Karpas-422 (cell line): ENCODE data around the gene WWOX. TPM values are rescaled to one million over a fixed set of nuclear protein-coding genes. Genes with fewer than 3 reads are reported as not detected.
A peak's percentile ranks its signal among the peaks of the same experiment; 100 is the strongest.

Experiments used
- DNase-seq: peaks from one replicate; pipeline ENCODE4 v3.0.0-alpha.2; 2015
- H2AFZ ChIP-seq: fragments of 200-600 bp; sonication (generic); 2 replicates; pipeline ENCODE4 v1.6.1; 2014; ENCODE audit warnings: antibody characterized with exemption, low read length, mixed read lengths
- H3K27ac ChIP-seq: fragments of 200-600 bp; sonication (generic); 2 replicates; pipeline ENCODE4 v1.5.1; 2014; ENCODE audit warnings: mild to moderate bottlenecking, low read length, moderate library complexity
- H3K27me3 ChIP-seq: fragments of 200-600 bp; sonication (generic); 2 replicates; pipeline ENCODE4 v1.6.1; 2014; ENCODE audit warnings: low read length, mixed read lengths
- H3K36me3 ChIP-seq: fragments of 200-600 bp; sonication (generic); 2 replicates; pipeline ENCODE4 v1.6.1; 2014; ENCODE audit warnings: low read length, mixed read lengths; ENCODE audit not compliant: insufficient read depth
- H3K4me1 ChIP-seq: fragments of 200-600 bp; sonication (generic); 2 replicates; pipeline ENCODE4 v1.6.1; 2014; ENCODE audit warnings: mild to moderate bottlenecking, low read length, mixed read lengths
- H3K4me2 ChIP-seq: fragments of 200-600 bp; sonication (generic); 2 replicates; pipeline ENCODE4 v1.6.1; 2014; ENCODE audit warnings: low read length, low read depth, mild to moderate bottlenecking; ENCODE audit not compliant: poor library complexity, severe bottlenecking
- H3K4me3 ChIP-seq: fragments of 200-600 bp; sonication (generic); 2 replicates; pipeline ENCODE4 v1.5.1; 2014; ENCODE audit warnings: mild to moderate bottlenecking, antibody characterized with exemption, low read length, mixed read lengths
- H3K79me2 ChIP-seq: fragments of 200-600 bp; sonication (generic); 2 replicates; pipeline ENCODE4 v1.6.1; 2014; ENCODE audit warnings: mild to moderate bottlenecking, low read length, mixed read lengths
- H3K9ac ChIP-seq: fragments of 200-600 bp; sonication (generic); 2 replicates; pipeline ENCODE4 v1.6.0; 2014; ENCODE audit warnings: low read length
- H3K9me2 ChIP-seq: fragments of 200-600 bp; sonication (generic), shearing (Covaris generic); replicated peaks from 2 replicates; pipeline ENCODE4 v1.6.0; 2014; ENCODE audit warnings: mild to moderate bottlenecking, low read length, moderate library complexity; ENCODE audit not compliant: insufficient read depth
- H3K9me3 ChIP-seq: fragments of 300-700, 200-600 bp; sonication (generic); 2 replicates; pipeline ENCODE4 v1.6.1; 2014; ENCODE audit warnings: low read length, mixed read lengths
- H4K20me1 ChIP-seq: fragments of 200-600 bp; sonication (generic); 2 replicates; pipeline ENCODE4 v1.6.1; 2014; ENCODE audit warnings: mild to moderate bottlenecking, antibody characterized with exemption, low read length, low read depth; ENCODE audit not compliant: insufficient read depth
- total RNA-seq: library from RNA; depleted of rRNA; stranded (reverse); fragments of >200 nt; shearing (Covaris generic); gene quantifications from 2 replicates; pipeline ENCODE4 v1.2.3, GENCODE V29; 2014; ENCODE audit warnings: low replicate concordance

The WWOX gene
- total RNA-seq, 1 experiment from 2014 or later: 66.2 TPM

GRCh38 chr16:78737630-78738029 is 638.2 kb downstream of the WWOX start:
- Histone ChIP-seq H3K9ac (no peak overlapping the region), H3K27ac (no peak overlapping the region)

GRCh38 chr16:78738557-78738956 is 639.1 kb downstream of the WWOX start:
- no peaks in the 10 kb centered on the region for H3K36me3 ChIP-seq
- no peak overlapping the region for H3K4me2 ChIP-seq
- H3K27ac ChIP-seq: no peak overlapping the region
- H3K9ac ChIP-seq: no peak overlapping the region
- H2AFZ ChIP-seq: no peak overlapping the region
- DNase-seq: no peak
- H3K79me2 ChIP-seq: no peaks in the 10 kb centered on the region
- no peaks in the 10 kb centered on the region for H3K4me1 ChIP-seq
- no peak overlapping the region for H3K4me3 ChIP-seq
- H3K9me2 ChIP-seq: no peaks in the 10 kb centered on the region
- no peaks in the 10 kb centered on the region for H3K27me3 ChIP-seq
- no peaks in the 10 kb centered on the region for H4K20me1 ChIP-seq
- peaks cover 16% of the 10 kb centered on the region for H3K9me3 ChIP-seq

More at GRCh38 chr16:78737630-78738029, 638.2 kb downstream of the WWOX start:
- Histone ChIP-seq H3K9me2 (no peaks in the 10 kb centered on the region), H3K4me1 (no peaks in the 10 kb centered on the region), H3K9me3 (peaks cover 16% of the 10 kb centered on the region), H3K79me2 (no peaks in the 10 kb centered on the region), H3K4me2 (no peak overlapping the region), H4K20me1 (no peaks in the 10 kb centered on the region), H3K4me3 (no peak overlapping the region), H3K36me3 (no peaks in the 10 kb centered on the region), H3K27me3 (no peaks in the 10 kb centered on the region), H2AFZ (no peak overlapping the region)
- no peak for DNase-seq

- DNase-seq: no peak
- Histone ChIP-seq H3K9ac (no peak overlapping the region), H3K36me3 (no peaks in the 10 kb centered on the region), H3K9me3 (peaks cover 16% of the 10 kb centered on the region), H3K27me3 (no peaks in the 10 kb centered on the region), H3K4me1 (no peaks in the 10 kb centered on the region), H2AFZ (no peak overlapping the region), H4K20me1 (no peaks in the 10 kb centered on the region), H3K4me3 (no peak overlapping the region), H3K79me2 (no peaks in the 10 kb centered on the region), H3K4me2 (no peak overlapping the region), H3K9me2 (no peaks in the 10 kb centered on the region), H3K27ac (no peak overlapping the region)
These were observed 640.8 kb downstream of the WWOX start for GRCh38 chr16:78740269-78740668.

DNA sequence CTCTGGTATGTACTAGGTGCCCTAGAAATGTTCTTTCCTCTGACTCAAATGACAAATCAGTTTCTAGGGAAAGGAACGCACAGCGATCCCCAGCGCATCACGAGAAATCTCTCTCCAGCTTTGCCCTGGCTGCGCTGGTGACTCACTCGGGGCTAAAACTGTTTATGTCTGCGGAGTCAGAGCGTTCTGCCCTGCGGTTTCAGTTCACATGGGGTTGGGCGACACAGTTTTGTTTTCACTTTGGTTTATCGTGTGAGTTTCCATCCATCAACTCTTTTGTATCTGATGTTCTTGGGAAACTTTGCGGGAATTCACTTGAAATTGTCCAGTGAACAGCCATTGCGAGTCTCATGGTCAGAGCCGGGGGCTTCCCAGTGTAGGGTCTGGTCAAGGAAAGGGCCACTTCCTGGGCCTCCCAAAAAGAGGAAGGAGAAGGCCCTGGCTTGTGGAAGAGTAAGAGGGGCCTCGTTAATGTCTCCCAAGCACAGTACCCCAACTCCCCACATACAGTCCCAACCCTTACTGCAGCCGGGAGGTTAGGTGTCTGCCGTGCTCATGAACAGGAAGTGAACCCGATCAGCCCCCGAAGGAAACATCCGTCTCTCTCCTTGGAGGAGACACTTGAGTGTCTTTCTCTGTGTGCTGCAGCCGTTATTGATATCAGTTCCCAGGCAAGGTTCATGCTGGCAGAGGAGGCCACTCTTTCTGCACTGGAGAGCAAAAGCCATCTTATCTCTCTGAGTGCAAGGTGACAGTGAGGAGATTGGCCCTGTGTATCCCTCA is 643.2 kb downstream of the WWOX start:
- Histone ChIP-seq H3K9ac (no peak overlapping the region), H3K4me2 (peak overlapping the region; percentile 5), H3K4me3 (no peak overlapping the region), H2AFZ (no peak overlapping the region), H4K20me1 (no peaks in the 10 kb centered on the region), H3K79me2 (no peaks in the 10 kb centered on the region), H3K9me2 (no peaks in the 10 kb centered on the region), H3K4me1 (no peaks in the 10 kb centered on the region), H3K27ac (no peak overlapping the region), H3K27me3 (no peaks in the 10 kb centered on the region), H3K9me3 (peaks cover 10% of the 10 kb centered on the region), H3K36me3 (no peaks in the 10 kb centered on the region)
- DNase-seq: no peak

- no peak overlapping the region for H3K9ac ChIP-seq
- no peak overlapping the region for H3K27ac ChIP-seq
- no peaks in the 10 kb centered on the region for H3K27me3 ChIP-seq
- no peak overlapping the region for H2AFZ ChIP-seq
- no peaks in the 10 kb centered on the region for H4K20me1 ChIP-seq
- DNase-seq: no peak
- no peaks in the 10 kb centered on the region for H3K79me2 ChIP-seq
- H3K36me3 ChIP-seq: no peaks in the 10 kb centered on the region
- H3K9me3 ChIP-seq: peaks cover 2% of the 10 kb centered on the region; the same call in 1 of the 2 replicates
- no peak overlapping the region for H3K4me3 ChIP-seq
- no peaks in the 10 kb centered on the region for H3K4me1 ChIP-seq
- no peaks in the 10 kb centered on the region for H3K9me2 ChIP-seq
- H3K4me2 ChIP-seq: no peak overlapping the region
These were observed 644.1 kb downstream of the WWOX start for GRCh38 chr16:78743556-78743955.

DNA sequence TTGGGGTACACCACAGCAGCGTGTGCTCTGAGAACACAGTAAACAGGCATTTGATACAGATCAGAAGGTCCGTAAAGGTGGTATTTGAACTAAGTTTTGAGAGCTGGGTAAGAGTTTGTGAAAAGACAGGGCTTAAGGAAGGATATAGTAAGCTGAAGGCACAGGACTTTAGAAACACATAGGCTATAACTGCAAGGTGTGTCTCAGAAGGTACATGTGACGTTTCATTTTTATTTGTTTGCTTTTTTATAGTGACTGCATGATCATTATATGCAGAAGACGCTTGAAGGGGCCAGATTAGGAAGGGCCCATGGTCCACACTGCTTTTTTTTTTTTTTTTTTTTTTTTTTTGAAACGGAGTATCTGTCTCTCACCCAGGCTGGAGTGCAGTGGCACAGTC is 644.6 kb downstream of the WWOX start:
- no peak for DNase-seq
- no peak overlapping the region for H3K4me3 ChIP-seq
- no peak overlapping the region for H2AFZ ChIP-seq
- H3K79me2 ChIP-seq: no peaks in the 10 kb centered on the region
- H3K36me3 ChIP-seq: no peaks in the 10 kb centered on the region
- H3K27ac ChIP-seq: no peak overlapping the region
- H3K9ac ChIP-seq: no peak overlapping the region
- H3K27me3 ChIP-seq: no peaks in the 10 kb centered on the region
- H4K20me1 ChIP-seq: no peaks in the 10 kb centered on the region
- no peaks in the 10 kb centered on the region for H3K9me2 ChIP-seq
- H3K4me2 ChIP-seq: no peak overlapping the region
- peaks cover 2% of the 10 kb centered on the region; the same call in 1 of the 2 replicates for H3K9me3 ChIP-seq
- no peaks in the 10 kb centered on the region for H3K4me1 ChIP-seq

- Histone ChIP-seq H3K4me3 (no peak overlapping the region), H3K9me3 (peaks cover 2% of the 10 kb centered on the region; the same call in 1 of the 2 replicates), H2AFZ (no peak overlapping the region), H3K36me3 (no peaks in the 10 kb centered on the region), H3K9me2 (no peaks in the 10 kb centered on the region), H3K4me2 (no peak overlapping the region), H3K9ac (no peak overlapping the region), H3K27me3 (no peaks in the 10 kb centered on the region), H3K79me2 (no peaks in the 10 kb centered on the region), H3K4me1 (peaks cover 5% of the 10 kb centered on the region), H4K20me1 (no peaks in the 10 kb centered on the region), H3K27ac (no peak overlapping the region)
- no peak for DNase-seq
These were observed 645.3 kb downstream of the WWOX start for GRCh38 chr16:78744796-78745107.

- no peaks in the 10 kb centered on the region for H3K36me3 ChIP-seq
- no peak overlapping the region for H3K4me2 ChIP-seq
- H4K20me1 ChIP-seq: no peaks in the 10 kb centered on the region
- no peak overlapping the region for H2AFZ ChIP-seq
- no peak overlapping the region for H3K9ac ChIP-seq
- peaks cover 2% of the 10 kb centered on the region; the same call in 1 of the 2 replicates for H3K9me3 ChIP-seq
- DNase-seq: no peak
- H3K27ac ChIP-seq: no peak overlapping the region
- H3K27me3 ChIP-seq: no peaks in the 10 kb centered on the region
- H3K79me2 ChIP-seq: no peaks in the 10 kb centered on the region
- no peak overlapping the region for H3K4me3 ChIP-seq
- H3K9me2 ChIP-seq: no peaks in the 10 kb centered on the region
- H3K4me1 ChIP-seq: peaks cover 6% of the 10 kb centered on the region
These were observed 645.9 kb downstream of the WWOX start for GRCh38 chr16:78745108-78746019.
